Hindlimb muscle (tissue), 1 donor: ENCODE results near the gene CHKB. TPM values are rescaled to one million over a fixed set of nuclear protein-coding genes. Genes with fewer than 3 reads are reported as not detected.
A peak's percentile ranks its signal among the peaks of the same experiment; 100 is the strongest.
"Not testable (repeated sequence)": the region's sequence is repeated elsewhere in the genome, so short reads cannot be mapped to it uniquely, and the experiment has no call there.

ENCODE experiments used
- DNase-seq: peaks from one replicate; pipeline ENCODE4 v3.0.0-alpha.2; 2013
- polyA plus RNA-seq: library from polyadenylated mRNA; unstranded; fragments of 120-200 nt; gene quantifications from one replicate; pipeline ENCODE4 v1.2.1, GENCODE V29; 2013; ENCODE audit not compliant: insufficient read length

Gene CHKB, protein sequence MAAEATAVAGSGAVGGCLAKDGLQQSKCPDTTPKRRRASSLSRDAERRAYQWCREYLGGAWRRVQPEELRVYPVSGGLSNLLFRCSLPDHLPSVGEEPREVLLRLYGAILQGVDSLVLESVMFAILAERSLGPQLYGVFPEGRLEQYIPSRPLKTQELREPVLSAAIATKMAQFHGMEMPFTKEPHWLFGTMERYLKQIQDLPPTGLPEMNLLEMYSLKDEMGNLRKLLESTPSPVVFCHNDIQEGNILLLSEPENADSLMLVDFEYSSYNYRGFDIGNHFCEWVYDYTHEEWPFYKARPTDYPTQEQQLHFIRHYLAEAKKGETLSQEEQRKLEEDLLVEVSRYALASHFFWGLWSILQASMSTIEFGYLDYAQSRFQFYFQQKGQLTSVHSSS
- polyA plus RNA-seq, result 52.7 TPM

DNA sequence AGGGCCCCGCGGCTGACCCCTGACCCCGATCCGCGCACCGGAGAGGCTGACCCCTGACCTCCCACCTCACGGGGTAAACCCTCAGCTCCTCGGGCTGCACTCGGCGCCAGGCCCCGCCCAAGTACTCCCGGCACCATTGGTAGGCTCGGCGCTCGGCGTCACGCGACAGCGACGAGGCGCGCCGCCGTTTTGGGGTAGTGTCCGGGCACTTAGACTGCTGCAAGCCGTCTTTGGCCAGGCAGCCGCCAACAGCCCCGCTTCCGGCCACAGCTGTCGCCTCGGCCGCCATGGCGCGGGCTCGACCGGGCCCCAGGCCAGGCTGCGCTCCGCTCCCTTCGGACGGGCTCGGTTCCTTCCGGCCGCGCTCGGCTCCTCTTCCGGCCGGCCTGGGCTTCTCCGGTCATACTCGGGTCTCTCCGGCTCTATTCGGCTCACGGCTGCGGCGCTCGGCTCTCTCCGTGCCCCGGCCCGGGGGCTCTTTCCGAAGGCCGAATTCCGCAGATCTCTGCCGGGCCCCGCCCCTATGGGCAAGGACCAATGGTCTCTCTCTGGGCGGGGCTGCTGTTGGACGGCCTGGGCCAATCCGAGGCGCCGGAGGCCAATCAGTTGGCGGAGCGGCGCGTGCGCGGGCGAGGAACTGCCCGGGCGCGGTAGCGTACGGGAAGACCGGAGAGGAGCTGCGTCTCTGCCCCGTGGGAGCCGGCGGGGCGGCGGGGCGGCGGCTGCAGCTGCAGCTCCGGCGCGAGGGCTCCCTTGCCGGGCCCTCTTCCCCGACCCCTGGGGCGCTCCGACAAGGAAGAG, at the start of gene CHKB:
Gene CHKB (minus strand): TSS at position 357 of the 801 bp plus-strand sequence. CDS start 68 bp downstream, at position 289.
- peak; percentile 99 for DNase-seq

DNA sequence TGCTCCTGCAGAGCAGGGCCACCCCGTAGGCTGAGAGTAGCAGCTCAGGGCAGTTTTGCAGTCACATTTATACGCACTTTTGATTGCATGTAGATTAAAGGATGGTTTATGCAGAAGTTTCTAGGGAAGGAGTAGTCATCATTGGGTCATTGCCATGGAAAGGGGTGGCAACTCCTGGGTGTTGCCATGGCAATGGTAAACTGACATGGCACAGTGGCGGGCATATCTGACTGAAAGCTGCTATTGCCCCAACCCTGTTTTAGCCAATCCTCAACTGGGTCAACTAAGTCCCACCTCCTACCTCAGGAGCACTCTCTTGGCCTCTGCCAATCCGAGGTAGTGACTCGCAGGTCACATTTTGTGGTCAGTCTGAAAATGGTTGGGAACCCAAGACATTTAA, 47.7 kb upstream of the CHKB start:
- no peak for DNase-seq

DNA sequence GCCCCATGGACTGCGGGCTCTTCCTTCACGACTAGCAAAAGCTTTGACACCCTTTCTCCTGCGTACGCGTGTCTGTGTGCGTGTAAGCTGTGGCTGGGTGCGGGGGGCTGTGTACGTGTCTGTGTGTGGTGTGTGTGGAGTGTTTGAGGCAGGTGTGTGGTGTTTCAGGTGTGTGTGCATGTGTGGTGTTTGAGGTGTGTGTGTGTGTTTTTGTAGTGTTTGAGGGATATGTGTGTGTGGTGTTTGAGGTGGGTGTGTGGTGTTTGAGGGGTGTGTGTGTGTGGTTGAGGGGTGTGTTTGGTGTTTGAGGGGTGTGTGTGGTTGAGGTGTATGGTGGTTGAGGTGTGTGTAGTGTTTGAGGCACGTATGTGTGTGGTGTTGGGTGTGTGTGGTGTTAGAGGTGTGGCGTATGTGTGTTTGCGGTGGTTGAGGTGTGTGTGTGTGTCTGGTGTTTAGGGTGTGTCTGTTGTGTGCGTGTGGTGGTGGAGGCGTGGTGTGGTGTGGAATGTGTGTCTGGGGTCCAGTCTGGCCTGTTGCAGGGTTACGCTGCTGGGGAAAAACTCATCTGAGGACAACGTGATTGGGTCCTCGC, 46.0 kb upstream of the CHKB start:
- DNase-seq, result no peak

DNA sequence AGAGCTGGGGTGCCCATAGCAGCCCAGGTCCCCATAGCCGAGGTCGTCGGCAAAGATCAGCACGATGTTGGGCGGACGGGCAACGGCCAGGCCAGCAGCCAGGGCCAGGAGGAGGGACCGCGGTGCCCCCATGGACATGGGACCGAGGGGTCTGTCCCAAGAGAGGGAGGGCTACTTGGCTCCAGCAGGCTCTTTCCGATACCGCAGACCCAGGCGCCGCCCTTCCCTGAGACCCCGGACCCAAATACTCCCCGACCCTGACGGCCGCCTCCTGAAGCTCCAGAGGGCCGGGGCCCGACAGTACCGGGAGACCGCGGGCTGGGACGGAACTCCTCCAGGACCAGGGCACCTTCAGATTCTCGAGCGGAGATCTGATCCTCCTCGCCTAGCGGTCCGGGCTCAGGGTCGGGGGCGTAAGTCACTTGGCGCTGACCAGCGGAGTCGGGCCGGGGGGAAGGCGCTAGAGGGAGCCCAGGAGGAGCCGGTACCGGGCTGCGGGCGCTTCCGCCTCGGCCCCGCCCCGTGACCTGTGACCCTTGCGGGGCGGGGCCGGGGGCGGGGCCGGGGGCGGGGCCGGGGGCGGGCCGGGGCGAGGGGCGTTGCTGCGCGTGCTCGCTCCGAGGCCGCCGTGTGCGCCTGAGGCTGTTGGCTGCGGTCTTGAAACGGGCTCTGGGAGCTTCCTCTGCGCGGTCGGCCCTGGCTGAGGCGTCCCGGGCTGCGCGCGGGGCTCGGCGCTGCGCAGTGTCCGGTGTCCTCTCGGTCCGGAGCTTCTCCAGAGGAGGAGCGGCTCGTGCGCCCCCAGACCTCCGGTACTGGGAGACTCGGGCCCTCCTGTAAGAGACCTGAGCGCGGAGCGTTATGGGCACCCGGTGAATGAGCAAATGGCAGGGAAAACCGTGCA, 45.2 kb upstream of the CHKB start, which contains the start of gene ARSA:
Gene ARSA (minus strand): TSS at position 511 of the 901 bp plus-strand sequence. CDS start 373 bp downstream, at position 138.
- peak; percentile 84 for DNase-seq

DNA sequence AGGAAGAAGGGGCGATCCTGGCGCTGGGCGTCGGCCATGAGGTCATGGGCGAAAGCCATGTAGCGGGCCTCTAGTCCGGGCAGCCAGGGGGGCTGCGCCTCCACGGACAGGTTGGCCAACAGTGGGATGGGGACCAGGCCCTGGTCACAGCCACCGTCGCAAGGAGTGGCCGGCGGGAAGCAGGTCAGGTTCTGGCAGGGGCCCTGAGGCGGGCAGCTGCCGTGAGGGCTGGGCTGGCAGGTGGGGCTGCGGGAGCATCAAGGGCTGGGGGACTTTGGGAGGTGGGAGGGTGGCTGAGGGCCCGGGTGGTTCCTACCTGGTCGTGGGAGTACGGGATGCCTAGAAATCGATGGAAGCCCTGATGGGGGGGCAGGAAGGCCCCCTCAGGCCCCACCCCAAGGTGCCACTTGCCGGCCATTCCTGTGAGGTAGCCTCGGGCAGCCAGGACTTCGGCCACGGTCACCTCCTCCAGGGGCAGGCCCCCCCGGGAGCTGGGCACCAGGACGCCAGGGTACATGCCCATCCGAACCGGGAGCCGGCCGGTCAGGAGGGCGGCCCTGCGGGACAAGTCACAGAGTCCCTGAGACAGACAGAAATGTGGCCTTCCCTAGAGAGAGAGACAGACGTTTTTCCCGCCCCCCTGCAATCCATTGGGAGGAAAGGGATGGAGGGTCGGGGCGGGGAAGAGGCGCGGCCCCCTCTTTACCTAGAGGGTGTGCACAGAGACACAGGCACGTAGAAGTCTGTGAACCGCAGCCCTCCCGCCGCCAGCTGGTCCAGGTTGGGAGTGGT, 44.4 kb upstream of the CHKB start:
- DNase-seq, result no peak

DNA sequence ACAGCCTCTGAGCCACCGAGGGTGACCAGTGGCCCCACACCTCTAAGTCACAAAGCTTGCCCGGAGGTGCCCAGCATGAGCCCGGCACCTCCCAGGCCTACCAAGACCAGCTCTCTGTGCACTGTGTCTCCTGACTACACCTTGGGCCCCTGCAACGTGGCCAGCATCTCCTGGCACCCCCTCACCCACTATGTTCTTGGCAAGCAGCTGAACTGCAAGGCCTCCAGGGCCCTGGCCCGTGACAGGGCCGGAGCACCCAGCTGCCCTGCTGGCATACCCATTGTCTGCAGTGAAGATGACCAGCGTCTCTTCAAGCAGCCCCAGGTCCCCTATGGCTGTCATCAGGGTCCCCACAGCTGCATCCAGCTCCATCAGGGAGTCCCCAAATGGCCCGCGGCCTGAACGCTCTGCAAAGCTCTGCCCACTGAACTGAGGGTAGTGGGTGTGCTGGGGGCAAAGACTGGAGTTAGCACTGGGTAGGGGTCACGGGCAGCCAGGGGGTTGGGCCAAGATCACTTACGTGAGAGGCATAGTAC, 43.7 kb upstream of the CHKB start:
- no peak for DNase-seq

DNA sequence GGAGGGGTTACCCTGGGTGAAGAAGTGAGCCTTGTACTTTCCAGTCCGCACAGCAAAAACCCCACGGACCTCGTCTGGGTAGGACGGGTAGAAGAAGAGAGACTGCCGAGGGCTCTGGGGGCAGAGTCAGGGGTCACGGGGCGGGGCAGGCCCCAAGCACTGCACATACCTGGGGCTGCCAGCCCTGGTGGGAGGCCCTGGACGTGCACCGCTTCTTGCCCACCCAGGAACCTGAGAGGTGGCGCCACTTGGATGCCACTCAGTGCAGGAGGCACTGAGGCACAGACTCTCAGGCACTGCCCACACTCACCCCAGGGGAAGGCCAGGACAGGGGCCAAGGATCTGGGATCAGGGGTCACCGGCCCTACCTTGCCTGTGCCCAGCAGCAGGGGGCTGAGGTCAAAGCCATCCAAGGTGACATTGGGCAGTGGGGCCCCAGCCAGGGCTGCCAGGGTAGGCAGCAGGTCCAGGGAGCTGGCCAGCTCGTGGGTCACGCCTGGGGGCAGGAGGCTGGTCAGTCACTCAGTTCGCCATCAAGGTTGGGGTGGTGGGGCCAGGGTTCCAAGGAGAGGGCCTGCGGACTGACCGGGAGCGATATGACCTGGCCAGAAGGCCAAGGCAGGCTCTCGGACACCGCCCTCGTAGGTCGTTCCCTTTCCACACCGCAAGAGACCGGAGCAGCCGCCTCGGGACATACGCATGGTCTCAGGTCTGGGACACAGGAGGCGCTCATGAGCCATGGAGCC, 43.1 kb upstream of the CHKB start:
- DNase-seq, result no peak

DNA sequence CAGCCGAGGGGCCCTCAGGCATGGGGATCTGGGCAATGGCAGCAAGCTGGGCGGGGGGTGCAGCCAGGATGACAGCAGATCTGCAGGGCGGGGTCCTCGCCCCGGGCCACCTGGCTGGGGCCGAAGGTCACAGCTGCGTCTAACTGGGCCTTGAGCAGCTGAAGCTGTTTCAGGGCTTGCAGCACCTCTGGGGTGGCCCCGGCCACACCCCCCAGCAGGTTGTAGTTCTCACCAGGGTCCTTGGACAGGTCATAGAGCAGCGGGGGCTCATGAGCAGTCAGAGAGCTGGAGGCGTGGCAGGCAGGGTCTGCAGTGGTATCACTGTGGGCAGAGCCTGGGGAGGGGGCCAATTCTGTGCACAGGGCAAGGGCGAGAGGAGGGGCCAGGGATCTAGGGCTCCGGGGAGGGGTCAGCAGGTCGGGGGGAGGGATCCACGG, 42.5 kb upstream of the CHKB start:
- DNase-seq, result no peak

DNA sequence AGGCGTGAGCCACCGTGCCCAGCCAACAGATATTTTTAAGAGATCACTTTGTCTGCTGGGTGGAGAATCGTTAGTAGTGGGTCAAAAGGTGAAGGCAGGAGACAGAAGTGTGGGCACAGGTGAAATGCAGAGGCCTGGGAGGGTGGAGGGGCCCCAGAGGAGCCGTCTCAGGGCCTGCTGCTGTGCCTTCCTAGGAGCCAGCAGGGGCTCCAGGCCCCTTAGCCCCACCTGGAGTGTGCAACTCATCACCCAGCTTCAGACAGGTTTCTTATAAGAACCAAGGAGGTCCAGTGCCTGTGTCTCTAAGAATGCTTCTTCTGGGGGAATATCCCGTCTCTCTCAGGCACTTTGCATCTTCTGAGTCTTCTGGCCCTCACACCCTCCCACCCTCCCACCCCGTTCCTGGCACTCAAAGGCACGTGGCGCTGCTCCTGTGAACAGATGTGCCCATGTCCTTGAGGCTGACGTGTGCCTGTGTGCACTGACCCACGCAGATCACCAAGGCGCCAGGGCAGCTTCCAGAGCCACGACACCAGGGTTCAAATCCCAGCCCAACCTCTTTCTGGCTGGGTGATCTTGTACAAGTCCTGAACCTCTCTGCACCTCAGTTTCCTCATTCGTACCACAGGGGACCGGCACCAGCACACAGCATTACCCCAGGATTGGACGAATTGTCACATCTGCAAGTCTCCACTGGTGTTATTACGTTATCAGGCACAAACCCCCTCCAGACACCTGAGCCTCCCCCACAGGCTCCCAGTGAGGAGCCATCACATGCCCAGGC, 41.9 kb upstream of the CHKB start:
- DNase-seq, result no peak

DNA sequence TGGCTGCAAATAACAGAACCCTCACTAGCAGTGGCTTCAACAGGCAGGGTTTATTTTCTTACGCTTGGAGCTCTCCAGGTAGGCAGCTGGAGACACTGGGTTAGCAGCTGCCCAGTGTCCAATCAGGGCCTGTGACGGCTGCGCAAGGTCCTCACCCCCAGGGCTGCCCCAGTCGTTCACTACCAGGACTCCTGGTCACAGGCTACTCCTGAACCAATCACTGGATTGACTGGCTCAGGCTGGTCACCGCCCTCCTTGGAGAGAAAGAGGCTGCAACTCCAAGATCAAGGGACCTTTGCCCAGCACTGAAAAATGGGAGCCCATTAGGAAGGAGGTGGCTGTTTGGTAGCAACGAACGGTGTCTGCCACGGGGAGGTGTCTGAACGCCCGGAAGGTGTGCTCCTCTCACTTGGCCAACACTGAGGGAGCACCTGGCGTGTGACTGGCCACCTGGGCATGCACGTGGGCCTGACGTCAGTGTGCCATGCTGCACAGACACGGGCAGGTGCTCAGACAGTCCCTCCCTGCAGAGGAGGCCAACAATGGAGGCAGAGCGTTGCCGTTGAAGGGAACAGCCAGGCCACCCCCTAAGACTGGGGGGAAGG, 40.2 kb upstream of the CHKB start:
- DNase-seq, result no peak

DNA sequence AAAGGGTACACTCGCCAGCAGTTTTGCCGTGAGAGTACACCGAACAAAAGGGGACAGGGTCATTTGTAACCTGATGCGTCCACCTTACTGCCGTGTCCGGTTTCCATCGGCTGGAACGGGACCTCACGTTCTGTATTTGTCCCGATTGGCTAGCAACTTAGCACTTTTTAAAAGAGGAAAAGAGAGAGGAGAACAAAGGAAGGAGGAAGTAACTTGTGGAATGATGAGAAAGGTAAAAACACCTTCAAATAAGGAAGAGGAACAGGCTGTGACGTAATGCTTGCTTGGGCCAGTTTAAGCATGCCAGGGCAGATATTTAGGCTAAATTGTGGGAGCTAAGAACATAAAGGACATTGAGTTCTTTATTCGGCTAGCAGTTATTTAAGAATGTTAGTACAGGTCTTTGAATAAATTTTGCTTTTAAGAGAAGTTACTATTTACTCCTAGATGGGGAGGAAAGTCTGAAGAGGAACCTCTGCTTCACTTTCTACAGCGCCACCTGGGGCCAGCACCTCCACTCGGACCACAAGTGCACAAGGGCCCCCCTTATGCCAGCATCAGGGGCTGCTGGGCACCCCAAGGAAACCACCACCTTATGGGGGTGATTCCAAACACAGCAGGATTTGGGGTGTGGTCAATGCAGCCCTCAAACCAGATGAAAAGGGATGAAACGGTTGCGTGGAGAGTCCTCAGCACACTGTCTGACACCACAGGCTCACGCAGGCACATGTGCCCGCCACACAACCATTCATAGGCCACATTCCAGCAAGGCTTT, 39.5 kb upstream of the CHKB start:
- DNase-seq, result no peak

DNA sequence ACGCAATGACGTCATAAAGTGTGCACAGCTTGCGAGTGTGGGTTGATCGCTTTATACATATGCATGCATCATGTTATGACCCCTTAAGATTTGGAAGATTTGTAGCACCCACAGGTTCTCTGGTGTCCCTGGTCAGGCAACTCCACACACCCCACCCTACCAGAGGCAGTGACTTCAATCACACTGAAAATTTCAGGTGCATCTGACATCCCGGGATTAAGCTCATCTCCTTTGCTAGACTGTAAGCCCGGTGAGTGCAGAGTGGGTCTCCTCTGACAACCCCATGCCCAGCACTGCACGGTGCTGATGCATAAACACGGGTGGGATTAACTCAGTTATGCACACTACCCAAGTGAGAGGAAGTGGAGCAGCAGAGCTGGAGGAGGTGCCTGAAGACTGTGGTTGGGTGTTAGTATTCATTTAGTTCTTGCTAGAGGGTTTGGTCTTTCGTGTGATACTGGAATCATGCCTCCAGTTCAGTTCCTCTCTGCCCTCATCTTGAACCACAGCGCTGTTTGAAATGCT, 38.8 kb upstream of the CHKB start:
- DNase-seq, result no peak

DNA sequence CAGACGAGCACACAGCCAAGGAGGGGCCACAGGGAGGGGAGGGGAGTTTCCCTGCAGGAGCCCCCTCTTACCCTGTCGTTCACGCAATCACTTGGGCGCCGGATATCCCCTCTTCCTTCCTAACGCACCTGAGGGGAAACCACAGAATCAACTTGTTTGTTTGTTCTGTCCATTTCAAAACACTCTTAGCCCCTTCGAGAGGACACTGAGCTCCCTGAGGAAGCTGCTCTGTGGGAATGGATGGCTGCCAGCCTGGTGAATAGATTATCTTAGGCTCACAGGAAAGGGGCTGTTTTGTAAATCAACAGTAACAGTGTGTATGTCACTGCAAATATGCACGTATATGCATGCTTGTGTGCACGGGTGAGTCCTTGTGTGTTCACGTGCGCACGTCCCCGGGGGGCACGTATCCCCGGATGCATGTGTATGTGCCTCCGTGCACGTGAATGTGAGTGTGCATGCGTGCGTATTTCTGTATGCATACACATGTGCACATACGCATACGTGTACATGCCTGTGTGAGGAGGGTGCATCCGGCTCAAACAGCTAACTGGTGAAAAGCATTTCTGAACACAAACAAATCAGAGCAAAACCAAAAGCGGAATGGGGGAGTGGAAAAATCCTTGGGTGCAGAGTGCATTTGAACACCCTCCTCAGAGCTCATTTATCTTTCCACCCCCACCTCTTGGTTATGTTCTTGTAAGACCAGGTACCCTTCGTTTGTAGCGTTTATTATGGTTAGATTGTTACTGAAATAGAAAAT, 38.1 kb upstream of the CHKB start:
- DNase-seq, result no peak

DNA sequence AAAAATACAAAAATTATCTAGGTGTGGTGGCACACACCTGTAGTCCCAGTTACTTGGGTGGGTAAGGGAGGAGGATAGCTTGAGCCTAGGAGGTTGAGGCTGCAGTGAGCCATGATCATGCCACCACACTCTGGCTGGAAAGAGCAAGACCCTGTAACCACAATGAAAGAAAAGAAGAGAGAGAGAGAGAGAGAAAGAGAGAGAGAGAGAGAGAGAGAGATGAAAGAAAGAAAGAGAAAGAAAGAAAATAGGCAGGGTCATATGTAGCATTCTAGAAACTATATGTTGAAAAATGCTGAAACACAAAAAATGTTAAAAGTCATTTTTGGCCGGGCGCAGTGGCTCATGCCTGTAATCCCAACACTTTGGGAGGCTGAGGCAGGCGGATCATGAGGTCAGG, 31.6 kb upstream of the CHKB start:
- DNase-seq, result not testable (repeated sequence)

DNA sequence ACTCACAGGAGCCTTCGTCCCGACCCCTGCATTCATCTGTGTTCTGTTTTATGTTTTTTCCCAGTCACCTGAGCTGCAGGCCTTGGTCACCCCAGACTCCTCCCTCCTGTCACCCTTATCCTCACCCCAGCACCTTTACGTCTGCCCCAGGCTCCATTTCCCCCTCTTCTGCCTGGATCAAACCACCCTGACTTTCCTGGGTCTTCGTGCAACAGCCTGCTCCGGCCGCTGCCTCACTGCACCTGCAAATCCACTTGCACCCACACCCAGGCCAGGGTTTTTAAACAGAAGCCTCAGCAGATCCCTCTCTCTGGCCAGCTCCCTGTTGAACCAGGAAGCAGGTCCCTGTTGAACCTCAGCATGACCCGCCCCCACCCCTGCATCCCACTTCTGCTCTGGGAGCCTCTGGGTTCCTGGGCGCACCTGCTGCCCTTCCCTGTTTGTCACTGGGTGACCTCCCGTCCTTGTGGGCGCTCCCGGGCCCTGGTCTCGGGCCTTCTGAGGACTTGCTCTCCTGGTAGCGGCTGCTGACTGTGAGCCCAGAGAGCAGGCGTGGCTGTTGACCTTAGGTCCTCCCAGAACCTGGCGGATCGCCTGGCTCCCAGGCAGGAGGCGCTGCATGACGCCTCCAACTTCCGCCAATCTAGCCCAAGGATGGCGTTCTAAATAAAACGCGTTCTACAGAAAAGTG, 30.8 kb upstream of the CHKB start:
- DNase-seq, result no peak

DNA sequence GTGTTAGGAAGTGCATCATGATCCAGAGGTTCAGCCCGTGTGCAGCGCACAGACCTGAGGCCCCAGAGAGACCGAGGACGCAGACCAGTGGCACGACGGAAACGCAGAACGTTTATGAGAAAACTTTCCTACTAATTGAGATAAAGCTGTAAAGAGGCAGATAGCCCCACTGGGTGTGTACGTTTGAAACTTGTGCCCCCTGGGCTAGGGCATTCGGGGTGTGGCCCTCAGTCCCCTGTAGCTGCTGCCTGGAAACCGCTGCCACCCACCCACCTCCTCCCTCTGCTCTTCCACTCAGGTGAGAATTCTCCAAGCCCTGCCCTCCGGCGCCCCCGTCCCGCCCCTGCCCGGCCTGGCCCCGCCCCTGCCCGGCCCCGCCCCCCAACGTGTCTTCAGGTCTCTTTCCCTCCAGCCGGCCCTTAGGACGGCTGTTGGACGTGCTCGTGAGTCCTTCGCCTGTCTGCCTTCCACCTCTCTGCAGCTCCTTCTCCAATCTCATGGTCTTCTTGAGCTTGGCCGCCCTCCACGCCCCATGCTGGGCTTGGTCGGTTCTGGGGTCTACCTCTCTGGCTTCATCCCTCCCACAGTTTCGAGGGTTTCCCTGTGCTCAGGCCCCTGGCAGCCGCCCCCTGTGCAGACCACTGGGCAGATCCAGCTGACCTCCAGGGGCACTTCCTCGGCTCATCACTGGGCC, 30.0 kb upstream of the CHKB start:
- no peak for DNase-seq
